Inflammatory macrophage (primary cell): ENCODE measurements around the gene RBBP4.
"Not testable (repeated sequence)": the region's sequence is repeated elsewhere in the genome, so short reads cannot be mapped to it uniquely, and the experiment has no call there.

Experiments used
- DNase-seq, 2 donors: peaks; one replicate each; pipeline ENCODE4 v3.0.0-alpha.2; 2020 to 2022

RBBP4 gene

GRCh38 chr1:32695098-32695904 is 44.3 kb downstream of the RBBP4 start:
- DNase-seq: peak; percentile 40 to 58

DNA sequence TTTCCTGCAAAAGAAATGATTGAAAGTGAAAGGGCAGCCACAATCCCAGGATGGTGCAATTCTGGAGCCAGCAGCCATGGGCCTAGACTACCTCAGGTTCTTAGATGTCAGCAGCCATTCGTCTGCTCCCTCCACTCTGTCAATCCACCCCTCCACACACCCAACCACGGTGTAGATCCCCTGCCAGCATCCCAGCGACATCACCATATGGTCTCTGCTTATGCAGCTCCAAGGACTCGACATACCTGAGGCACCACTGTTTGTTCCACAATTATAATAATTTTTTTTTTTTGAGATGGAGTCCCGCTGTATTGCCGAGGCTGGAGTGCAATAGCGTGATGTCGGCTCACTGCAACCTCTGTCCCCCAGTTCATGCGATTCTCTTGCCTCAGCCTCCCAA is 45.0 kb downstream of the RBBP4 start:
- no peak for DNase-seq

GRCh38 chr1:32696996-32697395 is 46.0 kb downstream of the RBBP4 start:
- not testable (repeated sequence) for DNase-seq

GRCh38 chr1:32701421-32701911 is 50.5 kb downstream of the RBBP4 start:
- DNase-seq: peak in 1 of 2 donors; percentile 13

GRCh38 chr1:32701951-32702598 is 51.1 kb downstream of the RBBP4 start:
- no peak for DNase-seq

- peak; percentile 40 to 44 for DNase-seq
Observed at GRCh38 chr1:32702599-32703478, 51.8 kb downstream of the RBBP4 start, which contains the start of gene SYNC. SYNC (minus strand) TSS chr1:32702770; CDS start chr1:32702660, 110 bp downstream.

- no peak for DNase-seq
Observed at GRCh38 chr1:32703479-32704291, 52.7 kb downstream of the RBBP4 start.

- no peak for DNase-seq
Observed at GRCh38 chr1:32705516-32705915, 54.5 kb downstream of the RBBP4 start.

DNA sequence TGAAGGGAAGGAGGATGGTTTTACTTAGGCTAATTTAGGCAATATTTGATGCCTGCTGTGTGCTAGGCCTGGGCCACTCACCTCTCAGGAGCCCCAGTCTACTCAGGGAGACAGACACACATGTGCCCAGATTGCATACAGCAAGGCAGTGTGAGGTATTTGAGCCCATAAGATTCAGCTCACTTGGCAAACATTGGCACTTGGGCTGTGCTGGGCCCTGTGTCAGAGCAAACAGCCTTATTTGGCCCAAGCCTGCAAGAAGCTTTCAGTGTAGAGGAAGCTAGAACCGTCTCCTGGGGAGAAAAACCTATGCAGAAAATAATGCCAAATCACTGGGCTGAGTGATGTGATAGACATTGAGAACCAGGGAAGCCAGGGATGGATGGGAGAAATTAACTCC is 55.5 kb downstream of the RBBP4 start:
- no peak for DNase-seq

- no peak for DNase-seq
Observed at GRCh38 chr1:32709075-32709474, 58.1 kb downstream of the RBBP4 start.

GRCh38 chr1:32709476-32709875 is 58.5 kb downstream of the RBBP4 start:
- no peak for DNase-seq

DNA sequence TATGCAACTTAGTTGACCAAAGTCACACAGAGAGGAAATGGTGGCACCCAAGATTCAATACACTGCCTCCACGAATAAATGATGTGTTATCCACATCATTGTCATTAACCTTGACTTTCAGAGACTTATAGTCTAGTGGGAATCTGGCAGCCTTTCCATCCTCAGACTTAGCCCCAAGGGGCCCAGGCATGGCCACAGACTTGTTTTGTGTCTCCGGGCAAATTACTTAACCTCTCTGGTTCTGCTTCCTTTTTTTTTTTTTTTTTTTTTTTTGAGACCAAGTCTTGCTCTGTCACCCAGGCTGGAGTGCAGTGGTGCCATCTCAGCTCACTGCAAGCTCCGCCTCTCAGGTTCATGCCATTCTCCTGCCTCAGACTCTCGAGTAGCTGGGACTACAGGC is 60.2 kb downstream of the RBBP4 start:
- DNase-seq: peak; percentile 59 to 69

DNA sequence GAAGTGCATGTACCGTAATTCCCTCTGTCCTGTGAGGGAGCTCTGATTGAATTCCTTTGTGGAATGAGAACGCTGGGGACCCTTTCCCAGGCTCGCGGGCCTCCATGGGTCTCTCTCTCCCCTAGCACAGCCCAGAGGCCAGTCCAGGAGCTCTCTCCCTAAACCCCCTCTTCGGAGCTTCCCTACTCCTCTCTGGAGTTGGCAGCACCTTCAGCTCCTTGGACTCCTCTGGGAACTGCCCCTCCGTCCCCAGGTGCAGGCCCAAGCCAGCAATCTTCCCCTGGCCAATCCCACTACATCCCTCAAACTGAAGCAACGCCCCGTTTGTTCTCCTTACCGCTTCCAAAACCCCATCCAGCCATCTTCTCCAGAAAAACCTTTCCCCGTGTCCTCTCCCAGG is 62.1 kb downstream of the RBBP4 start:
- no peak for DNase-seq

- no peak for DNase-seq
Observed at GRCh38 chr1:32714277-32714676, 63.3 kb downstream of the RBBP4 start.

DNA sequence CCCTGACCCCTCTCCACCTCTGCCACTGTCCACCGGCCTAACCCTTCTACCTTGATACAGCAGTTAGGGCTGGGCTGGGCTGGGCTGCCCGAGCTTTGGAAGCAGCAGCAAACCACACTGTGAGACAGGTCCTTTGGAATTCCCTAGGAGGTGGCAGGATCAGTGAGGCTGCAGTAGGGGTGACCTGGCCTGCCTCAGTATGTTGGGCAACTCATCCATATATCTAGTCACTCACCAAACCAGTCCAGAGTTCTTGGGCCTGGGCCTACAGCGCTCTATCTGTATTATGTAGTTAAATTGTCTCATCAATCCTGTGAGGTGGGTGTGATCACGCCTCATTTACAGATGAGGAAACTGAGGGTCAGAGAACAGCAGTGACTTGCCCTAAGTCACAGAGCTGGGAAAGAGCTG is 64.9 kb downstream of the RBBP4 start:
- no peak for DNase-seq

DNA sequence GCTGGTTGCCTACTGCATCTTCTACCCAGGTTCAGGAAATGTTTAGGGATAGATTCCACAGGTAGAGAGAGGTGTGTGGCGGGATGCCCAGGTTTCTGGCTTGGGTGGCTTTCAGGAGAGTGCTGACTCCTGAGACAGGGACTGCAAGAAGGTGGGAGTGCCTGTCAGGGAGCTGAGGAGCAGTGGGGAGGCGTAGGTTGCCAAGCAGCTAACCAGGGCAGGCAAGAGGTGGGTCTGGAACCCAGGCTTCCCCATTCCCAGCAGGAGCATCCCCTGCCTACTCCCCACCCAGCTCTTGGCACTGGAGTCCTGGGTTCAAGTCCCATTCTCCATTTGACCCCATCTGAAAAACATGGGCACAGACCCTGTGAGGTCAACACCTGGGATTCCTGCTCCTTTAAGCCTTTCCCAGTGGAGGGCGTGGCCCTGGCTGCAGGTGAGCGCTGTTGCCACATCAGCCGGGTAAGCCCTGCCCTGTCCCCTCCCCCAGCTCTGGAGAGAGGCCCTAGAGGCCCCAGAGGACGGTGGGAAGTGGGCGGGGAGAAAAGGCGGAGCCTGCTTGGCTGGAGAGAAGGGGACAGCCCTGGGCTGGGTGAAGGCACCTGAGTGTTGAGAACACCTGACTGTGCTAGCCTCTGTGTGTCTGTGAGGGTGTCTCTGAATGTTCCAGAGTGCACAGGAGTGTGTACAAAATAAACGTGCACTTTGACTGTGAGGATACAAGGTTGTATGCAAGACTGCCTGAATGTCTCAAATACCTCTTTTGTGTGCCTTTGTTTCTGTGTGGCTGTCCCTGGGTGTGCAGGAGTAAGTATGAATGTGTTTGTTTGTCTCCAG is 65.5 kb downstream of the RBBP4 start:
- DNase-seq: no peak

DNA sequence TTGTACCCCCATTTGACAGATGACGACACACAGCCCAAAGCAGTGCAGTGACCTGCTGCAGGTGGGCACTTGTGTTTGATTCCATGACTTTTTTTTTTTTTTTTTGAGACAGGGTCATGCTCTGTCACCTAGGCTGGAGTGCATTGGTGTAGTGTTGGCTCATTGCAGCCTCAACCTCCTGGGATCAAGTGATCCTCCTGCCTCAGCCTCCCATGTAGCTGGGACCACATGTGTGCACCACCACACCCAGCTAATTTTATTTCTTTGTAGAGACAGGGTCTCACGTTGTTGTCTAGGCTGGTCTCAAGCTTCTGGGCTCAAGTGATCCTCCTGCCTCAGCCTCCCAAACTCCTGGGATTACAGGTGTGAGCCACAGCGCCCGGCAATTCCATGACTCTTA is 66.5 kb downstream of the RBBP4 start:
- no peak for DNase-seq

DNA sequence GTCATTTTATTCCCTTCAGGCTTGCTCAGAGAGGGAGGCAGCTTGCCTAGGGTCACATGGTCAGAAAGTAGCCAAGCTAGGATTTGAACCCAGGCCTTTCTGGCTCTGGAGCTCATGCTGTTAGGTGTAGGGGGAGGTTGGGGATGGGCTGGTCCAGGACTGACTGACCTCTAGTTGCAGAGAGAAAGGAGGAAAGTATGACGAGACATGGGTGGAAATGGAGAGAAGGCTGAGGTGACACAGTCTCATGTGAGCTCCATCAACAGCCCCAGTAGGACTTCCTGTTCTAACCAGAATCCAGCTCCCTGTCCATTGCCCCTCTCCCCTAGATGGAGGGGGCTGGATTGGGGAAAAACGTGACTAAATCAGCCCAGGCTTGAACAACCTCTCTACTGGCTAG is 67.0 kb downstream of the RBBP4 start:
- no peak for DNase-seq

- DNase-seq: no peak
Observed at GRCh38 chr1:32718527-32718926, 67.5 kb downstream of the RBBP4 start.

DNA sequence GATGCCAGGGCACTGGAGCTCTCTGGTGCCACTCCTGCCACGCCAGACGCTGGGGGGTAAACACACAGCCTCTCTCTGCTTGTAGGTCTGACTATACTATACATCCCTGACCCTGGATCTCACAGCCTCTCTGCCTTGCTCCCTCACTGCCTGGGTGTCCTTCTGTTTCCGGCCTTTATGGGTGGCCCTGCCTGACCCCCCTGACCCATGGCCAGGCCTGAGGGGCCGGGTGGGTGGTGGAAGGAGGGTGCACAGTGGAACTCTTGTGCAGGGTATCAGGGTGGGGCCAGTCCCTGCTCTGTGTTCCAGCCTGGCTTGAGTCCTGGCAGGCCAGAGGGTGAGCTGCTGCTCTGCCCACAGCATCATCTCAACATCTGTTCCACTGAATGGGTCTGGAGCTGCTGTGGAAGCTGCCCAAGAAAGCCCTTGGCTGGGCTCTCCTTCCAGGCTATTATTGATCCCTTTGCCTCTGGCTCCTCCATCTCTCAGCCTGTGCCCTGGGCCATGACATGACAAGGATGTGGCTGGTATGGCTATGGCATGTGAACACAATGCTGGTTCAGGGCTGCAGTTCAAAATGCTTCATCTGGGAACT is 68.8 kb downstream of the RBBP4 start:
- no peak for DNase-seq
